Measurements from ENCODE around the gene FBXL15. TPM values are rescaled to one million over a fixed set of nuclear protein-coding genes. Genes with fewer than 3 reads are reported as not detected.

FBXL15 gene
- total RNA-seq, 1 experiment from 2014 or later: 24.6 TPM

DNA sequence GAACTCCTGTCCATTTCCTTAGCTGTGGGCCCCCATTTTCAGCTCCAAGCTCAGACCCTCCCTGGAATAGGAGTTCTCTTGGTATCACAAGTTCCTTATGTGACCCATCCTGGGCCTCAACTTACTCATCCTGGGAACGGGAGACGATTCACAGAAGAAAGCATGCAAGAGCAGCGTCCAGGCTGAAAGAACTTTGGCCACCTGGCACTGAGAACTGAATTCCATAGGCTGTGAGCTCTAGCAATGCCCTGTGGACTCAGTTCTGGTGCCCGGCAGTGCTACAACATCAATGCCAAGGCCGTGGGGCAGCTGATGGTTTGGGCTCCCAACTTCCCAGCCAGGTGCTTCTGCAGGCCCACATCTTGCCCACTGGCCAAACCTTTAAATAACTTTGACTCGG is 15.7 kb downstream of the FBXL15 start (continued):
- TF ChIP-seq ZNF532 (CRISPR knock-in tag; IDR thresholded peaks at IDR 0.05; ENCODE audit: borderline replicate concordance) (no peak), FOXP1 (CRISPR knock-in tag; IDR thresholded peaks at IDR 0.05; ENCODE audit: borderline replicate concordance) (no peak), EMX1 (CRISPR knock-in tag; IDR thresholded peaks at IDR 0.05) (no peak), NFYB (CRISPR knock-in tag; conservative IDR thresholded peaks at IDR 0.05; ENCODE audit: low read depth) (no peak), CREB1 (CRISPR knock-in tag; IDR thresholded peaks at IDR 0.05) (no peak), CTCF (IDR thresholded peaks at IDR 0.05) (no peak)
- TF ChIP-seq, protein P1, sequence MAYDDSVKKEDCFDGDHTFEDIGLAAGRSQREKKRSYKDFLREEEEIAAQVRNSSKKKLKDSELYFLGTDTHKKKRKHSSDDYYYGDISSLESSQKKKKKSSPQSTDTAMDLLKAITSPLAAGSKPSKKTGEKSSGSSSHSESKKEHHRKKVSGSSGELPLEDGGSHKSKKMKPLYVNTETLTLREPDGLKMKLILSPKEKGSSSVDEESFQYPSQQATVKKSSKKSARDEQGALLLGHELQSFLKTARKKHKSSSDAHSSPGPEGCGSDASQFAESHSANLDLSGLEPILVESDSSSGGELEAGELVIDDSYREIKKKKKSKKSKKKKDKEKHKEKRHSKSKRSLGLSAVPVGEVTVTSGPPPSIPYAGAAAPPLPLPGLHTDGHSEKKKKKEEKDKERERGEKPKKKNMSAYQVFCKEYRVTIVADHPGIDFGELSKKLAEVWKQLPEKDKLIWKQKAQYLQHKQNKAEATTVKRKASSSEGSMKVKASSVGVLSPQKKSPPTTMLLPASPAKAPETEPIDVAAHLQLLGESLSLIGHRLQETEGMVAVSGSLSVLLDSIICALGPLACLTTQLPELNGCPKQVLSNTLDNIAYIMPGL (CRISPR knock-in tag; IDR thresholded peaks at IDR 0.05): no peak
- TF ChIP-seq, protein P2, sequence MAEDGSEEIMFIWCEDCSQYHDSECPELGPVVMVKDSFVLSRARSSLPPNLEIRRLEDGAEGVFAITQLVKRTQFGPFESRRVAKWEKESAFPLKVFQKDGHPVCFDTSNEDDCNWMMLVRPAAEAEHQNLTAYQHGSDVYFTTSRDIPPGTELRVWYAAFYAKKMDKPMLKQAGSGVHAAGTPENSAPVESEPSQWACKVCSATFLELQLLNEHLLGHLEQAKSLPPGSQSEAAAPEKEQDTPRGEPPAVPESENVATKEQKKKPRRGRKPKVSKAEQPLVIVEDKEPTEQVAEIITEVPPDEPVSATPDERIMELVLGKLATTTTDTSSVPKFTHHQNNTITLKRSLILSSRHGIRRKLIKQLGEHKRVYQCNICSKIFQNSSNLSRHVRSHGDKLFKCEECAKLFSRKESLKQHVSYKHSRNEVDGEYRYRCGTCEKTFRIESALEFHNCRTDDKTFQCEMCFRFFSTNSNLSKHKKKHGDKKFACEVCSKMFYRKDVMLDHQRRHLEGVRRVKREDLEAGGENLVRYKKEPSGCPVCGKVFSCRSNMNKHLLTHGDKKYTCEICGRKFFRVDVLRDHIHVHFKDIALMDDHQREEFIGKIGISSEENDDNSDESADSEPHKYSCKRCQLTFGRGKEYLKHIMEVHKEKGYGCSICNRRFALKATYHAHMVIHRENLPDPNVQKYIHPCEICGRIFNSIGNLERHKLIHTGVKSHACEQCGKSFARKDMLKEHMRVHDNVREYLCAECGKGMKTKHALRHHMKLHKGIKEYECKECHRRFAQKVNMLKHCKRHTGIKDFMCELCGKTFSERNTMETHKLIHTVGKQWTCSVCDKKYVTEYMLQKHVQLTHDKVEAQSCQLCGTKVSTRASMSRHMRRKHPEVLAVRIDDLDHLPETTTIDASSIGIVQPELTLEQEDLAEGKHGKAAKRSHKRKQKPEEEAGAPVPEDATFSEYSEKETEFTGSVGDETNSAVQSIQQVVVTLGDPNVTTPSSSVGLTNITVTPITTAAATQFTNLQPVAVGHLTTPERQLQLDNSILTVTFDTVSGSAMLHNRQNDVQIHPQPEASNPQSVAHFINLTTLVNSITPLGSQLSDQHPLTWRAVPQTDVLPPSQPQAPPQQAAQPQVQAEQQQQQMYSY (CRISPR knock-in tag; IDR thresholded peaks at IDR 0.05): no peak
- TF ChIP-seq, protein P3, sequence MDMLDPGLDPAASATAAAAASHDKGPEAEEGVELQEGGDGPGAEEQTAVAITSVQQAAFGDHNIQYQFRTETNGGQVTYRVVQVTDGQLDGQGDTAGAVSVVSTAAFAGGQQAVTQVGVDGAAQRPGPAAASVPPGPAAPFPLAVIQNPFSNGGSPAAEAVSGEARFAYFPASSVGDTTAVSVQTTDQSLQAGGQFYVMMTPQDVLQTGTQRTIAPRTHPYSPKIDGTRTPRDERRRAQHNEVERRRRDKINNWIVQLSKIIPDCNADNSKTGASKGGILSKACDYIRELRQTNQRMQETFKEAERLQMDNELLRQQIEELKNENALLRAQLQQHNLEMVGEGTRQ (CRISPR knock-in tag; IDR thresholded peaks at IDR 0.05): no peak

- peaks cover 60% of the 10 kb centered on the region for H3K27me3 Mint-ChIP-seq (ENCODE audit: low read depth)
These were observed 16.9 kb downstream of the FBXL15 start for GRCh38 chr10:102437515-102437914.

More at GRCh38 chr10:102437515-102437914, 16.9 kb downstream of the FBXL15 start:
- ChIA-PET CTCF (interaction anchor here (0.7 kb wide), 2 partner anchors 34 to 322 kb away, joined by 3 read pairs; no protein-coding TSS in a partner anchor), POLR2A (no interaction called here)
- Mint-ChIP-seq H3K36me3 (no peaks in the 10 kb centered on the region), H3K27ac (no peak overlapping the region), H3K4me1 (peaks cover 13% of the 10 kb centered on the region), H3K9me3 (no peaks in the 10 kb centered on the region), H3K4me3 (no peak overlapping the region)
- no peak for TF ChIP-seq FOXK1 (CRISPR knock-in tag; IDR thresholded peaks at IDR 0.05)
- TF ChIP-seq OVOL2 (CRISPR knock-in tag; IDR thresholded peaks at IDR 0.05; ENCODE audit: borderline replicate concordance): no peak
- no peak for TF ChIP-seq ZNF232 (CRISPR knock-in tag; IDR thresholded peaks at IDR 0.05)
- TF ChIP-seq GABPB1 (CRISPR knock-in tag; IDR thresholded peaks at IDR 0.05): no peak
- TF ChIP-seq EMX1 (CRISPR knock-in tag; IDR thresholded peaks at IDR 0.05): no peak
- TF ChIP-seq, protein P4, sequence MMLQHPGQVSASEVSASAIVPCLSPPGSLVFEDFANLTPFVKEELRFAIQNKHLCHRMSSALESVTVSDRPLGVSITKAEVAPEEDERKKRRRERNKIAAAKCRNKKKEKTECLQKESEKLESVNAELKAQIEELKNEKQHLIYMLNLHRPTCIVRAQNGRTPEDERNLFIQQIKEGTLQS (CRISPR knock-in tag; conservative IDR thresholded peaks at IDR 0.05): no peak
- no peak for TF ChIP-seq ZMAT4 (CRISPR knock-in tag; IDR thresholded peaks at IDR 0.05)
- no peak for TF ChIP-seq NFE2L1 (CRISPR knock-in tag; IDR thresholded peaks at IDR 0.05)
- TF ChIP-seq ETV6 (CRISPR knock-in tag; IDR thresholded peaks at IDR 0.05): no peak
- TF ChIP-seq, protein P5, sequence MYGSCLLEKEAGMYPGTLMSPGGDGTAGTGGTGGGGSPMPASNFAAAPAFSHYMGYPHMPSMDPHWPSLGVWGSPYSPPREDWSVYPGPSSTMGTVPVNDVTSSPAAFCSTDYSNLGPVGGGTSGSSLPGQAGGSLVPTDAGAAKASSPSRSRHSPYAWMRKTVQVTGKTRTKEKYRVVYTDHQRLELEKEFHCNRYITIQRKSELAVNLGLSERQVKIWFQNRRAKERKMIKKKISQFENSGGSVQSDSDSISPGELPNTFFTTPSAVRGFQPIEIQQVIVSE (CRISPR knock-in tag; IDR thresholded peaks at IDR 0.05; ENCODE audit: borderline replicate concordance): no peak
- no peak for TF ChIP-seq CBFB (CRISPR knock-in tag; IDR thresholded peaks at IDR 0.05; ENCODE audit: low read depth)
- DNase-seq (ENCODE audit: low spot score) (no peak), ATAC-seq (no peak)

Measured in WTC11 (cell line).